Stimulated activated CD4-positive, alpha-beta T cell treated with anti-CD3 and anti-CD28 coated beads, Interleukin-4, amount 100 ng/mL, for 1 hour (primary cell): ENCODE results near the gene RAB10.
A peak's percentile ranks its signal among the peaks of the same experiment; 100 is the strongest.
"Not testable (repeated sequence)": the region's sequence is repeated elsewhere in the genome, so short reads cannot be mapped to it uniquely, and the experiment has no call there.

Experiments
- DNase-seq: peaks from one replicate; pipeline ENCODE4 v3.0.0-alpha.2; 2020

Gene RAB10

GRCh38 chr2:26016706-26017045 is 17.2 kb upstream of the RAB10 start:
- DNase-seq, result not testable (repeated sequence)

GRCh38 chr2:26017464-26018183 is 16.3 kb upstream of the RAB10 start:
- DNase-seq, result no peak

DNA sequence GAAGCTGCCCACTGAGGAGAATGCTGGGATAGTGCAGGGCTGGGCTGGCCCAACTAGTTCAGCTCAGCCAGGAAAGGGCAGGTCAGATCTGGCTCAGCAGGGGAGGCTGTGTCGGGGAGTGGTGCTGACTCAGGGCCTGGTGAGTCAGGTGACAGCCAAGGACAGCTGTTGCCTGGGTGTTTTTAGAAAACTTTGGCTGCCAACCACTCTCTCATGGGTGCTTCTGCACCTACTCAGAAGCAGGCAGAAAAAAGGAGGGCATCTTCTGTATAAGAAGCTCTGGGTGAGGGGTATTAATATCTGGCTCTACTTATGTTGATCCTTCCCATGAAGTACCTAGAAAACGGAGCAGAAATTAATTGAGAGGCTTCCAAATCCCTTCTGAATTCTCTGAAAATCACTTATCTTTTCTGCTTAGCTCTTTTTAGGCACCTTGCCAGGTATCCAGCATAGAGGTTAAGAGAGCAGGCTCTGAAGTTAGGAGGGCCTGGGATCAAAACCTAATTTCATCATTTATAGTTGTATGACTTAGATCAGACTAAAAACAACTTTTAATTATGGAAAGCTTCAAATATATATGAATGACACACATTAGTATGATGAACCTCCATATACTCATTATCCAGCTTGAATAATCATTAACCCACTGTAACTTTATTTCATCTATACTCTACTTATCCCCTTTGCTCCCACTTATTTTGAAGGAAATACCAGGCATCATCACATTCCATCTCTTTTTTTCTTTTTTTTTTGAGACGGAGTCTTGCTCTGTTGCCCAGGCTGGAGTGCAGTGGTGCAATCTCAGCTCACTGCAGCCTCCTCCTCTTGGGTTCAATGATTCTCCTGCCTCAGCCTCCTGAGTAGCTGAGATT is 15.5 kb upstream of the RAB10 start:
- peak; percentile 38 for DNase-seq

DNA sequence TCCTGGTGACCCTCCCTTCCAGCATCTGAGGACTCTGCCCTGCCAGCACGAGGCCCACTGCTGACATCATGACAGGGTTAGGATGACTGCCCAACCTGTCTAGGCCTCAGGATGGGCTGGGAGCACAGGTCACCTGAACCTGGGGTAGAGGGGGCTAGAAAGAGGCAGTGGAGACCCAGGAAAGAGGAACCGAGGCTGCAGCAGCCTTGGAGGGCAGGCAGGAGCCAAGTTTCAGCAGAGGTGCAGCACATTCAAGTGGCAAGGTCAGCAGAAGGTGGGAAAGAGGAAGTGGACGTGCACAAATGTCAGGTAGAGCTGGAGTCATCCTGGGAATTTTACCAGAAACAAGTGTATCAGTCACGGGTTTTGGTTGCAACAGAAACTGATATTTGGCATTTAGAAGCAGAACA is 13.6 kb upstream of the RAB10 start:
- no peak for DNase-seq

- no peak for DNase-seq
Measured at GRCh38 chr2:26024260-26024659, 9.6 kb upstream of the RAB10 start.

DNA sequence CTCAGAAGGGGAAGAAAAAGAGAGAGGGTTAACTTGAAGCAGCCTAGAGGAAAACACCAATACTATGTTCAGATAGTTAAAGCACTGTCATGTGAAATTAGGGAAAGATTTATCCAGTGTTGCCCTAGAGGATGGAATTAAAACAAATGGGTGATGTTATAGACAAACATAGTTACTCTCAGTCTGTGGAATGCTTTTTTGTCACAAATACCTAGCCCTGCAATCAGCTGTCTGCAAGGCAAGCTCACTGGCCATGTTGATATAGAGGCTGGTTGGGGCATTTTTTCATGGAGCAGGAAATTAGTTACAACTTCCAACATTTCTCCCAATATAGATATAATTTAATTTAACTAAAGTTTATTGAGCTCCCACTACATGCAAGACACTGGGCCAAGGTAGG is 8.4 kb upstream of the RAB10 start:
- no peak for DNase-seq

DNA sequence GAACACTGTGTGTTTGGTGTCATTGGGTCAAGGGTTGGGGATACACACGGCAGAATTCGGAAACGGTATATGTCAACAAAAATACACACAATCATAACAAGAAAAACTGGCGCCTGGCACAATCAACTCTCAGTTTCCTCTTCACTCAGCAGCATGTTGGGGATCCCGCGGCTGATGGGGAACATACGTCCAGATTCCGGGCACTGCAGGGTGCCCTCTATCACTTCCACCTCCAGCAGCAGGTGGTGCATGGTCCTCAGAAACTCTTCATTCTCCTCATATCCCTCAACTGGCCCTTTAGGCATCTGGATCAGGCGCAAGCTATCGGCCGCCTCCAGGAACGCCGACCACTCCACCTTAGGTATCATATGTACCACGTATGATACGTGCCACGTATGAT is 5.8 kb upstream of the RAB10 start:
- not testable (repeated sequence) for DNase-seq

- not testable (repeated sequence) for DNase-seq
Measured at GRCh38 chr2:26032586-26033269, 1.2 kb upstream of the RAB10 start.

DNA sequence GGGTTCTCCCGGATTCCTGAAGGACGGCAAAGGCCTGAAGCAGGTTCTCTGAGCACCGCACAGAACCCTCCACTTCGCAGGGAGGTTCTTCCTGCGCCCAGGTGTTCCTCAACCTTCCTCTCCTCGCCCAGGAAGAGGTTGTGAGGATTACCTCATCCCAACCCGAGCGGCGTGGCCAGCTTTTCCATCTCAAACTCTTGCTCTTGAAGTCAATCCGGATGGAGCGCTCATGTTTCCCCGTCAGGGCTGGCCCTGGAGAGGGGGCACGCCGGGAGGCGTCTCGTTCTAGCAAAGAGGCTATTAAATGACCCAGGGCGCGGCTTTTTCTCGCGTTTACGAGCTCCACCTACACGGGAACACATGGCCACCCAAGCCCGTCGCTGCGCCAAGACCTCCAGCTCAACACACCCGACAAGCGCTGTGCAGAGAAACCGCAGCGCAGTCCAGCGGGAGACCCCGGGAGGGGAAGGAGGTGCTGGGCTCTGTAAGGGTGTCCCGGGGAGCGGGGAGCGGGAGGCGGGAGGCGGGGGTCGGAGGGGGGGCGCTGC is 540 bp upstream of the RAB10 start:
- no peak for DNase-seq

DNA sequence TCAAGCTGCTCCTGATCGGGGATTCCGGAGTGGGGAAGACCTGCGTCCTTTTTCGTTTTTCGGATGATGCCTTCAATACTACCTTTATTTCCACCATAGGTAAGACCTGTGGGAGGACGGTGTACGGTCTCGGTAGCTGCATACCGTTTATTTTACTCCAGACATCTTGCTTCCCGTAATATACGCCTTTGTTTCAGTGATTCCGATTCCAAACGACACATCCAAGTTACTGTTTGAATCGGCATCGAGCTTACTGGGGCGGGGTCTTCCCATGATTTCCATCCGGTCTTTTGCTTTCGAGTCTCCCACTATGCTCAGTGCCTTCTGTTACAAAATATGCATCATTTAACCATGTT is 731 bp downstream of the RAB10 start:
- no peak for DNase-seq

DNA sequence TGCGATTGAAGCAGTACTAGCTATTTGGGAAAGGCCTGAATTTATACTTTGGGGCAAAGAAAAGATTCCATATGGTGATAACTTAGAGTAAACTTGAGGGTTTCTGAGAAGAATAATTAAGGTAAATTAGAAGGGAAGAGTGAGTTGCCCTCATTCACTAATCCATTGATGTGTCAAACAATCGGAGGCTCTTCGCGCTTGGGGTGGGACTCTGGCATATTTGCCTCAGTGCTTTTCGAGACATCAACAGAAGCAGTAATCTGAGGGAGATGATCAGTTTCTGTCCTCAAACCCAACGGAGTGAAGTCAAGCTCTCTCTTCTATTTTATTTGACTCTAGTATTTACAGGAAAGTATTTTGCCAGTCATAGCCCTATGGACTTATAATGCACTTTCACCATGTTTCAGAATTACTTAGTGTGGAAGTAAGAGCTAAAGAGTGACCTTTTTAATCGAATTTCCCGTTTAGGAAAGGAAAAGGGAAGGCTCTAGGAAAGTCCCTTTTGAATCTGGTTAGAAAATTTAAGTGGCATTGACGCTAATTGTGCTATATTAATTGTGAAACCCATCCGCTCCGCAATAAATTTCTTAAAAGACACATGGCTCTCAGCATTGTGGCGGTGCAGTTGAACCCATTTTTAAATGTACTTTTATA is 1.3 kb downstream of the RAB10 start:
- no peak for DNase-seq

- DNase-seq, result no peak
Measured at GRCh38 chr2:26039603-26040323, 5.9 kb downstream of the RAB10 start.

GRCh38 chr2:26043109-26043508 is 9.2 kb downstream of the RAB10 start:
- no peak for DNase-seq

GRCh38 chr2:26043862-26044696 is 10.2 kb downstream of the RAB10 start:
- DNase-seq, result no peak

DNA sequence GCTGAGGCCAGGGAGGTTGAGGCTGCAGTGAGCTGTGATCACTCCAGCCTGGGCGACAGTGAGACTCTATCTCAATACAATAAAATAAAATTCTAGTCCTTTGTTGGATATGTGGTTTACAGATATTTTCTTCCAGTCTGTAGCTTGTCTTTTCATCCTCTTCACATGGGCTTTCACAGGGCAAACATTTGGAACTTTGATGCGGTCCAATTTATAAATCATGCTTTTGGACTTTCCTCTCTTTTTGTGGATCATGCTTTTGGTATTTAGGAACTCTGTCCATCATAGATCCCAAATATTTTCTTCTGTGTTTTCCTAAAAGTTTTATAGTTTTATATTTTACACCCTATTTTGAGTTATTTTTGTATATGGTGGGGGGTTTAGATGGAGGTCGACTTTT is 14.9 kb downstream of the RAB10 start:
- no peak for DNase-seq

DNA sequence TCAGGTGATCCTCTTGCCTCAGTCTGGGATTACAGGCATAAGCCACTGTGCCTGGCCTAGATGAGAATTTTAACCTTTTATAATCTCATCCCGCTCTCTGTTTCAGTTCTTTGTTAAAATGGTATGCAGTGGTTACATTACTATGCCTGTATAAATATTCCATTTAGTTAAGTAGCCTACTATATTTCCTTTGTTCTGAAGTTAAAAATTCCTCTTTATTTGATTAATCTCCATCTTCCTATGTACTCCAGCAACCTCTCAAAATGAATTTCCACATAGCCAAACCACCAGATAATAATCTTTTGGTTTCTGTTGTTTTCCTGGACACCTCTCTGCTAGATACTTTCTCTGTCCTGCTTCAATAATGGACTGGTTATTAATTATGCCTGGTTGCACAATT is 15.8 kb downstream of the RAB10 start:
- DNase-seq, result no peak

- no peak for DNase-seq
Measured at GRCh38 chr2:26052740-26053139, 18.9 kb downstream of the RAB10 start.

GRCh38 chr2:26054598-26055348 is 20.9 kb downstream of the RAB10 start:
- DNase-seq, result no peak

GRCh38 chr2:26058390-26058789 is 24.5 kb downstream of the RAB10 start:
- DNase-seq, result no peak

DNA sequence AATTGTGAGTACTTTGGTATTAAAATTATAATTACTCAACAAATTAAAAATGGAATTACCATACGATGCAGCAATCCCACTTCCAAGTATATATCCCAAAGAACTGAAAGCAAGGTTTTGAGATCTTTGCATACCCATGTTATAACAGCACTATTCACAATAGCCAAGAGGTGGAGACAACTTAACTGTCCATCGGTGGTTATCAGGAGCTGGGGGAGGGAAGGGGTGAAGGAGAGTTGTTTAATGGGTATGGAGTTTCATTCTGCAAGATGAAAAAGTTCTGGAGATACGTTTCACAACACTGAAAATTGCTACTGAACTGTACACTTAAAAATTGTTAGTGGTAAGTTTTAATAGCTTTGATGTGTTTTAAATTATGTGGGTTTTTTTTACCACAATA is 25.7 kb downstream of the RAB10 start:
- no peak for DNase-seq

DNA sequence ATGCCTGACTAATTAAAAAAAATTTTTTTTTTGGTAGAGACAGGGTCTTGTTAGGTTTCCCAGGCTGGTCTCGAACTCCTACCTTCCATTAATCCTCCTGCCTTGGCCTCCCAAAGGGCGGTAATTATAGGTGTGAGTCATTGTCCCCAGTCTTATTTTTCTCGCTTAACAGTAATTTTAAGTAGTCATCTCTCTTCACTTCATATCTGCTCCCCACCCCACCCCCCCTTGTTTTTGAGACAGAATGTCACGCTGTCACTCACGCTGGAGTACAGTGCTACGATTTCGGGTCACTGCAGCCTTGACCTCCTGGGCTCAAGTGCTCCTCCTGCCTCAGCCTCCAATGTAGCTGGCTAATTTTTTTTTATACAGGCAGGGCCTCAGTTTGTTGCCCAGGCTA is 27.7 kb downstream of the RAB10 start:
- DNase-seq, result no peak
